T-helper 9 cell (primary cell): ENCODE measurements around the gene SLC18A2.
"Not testable (repeated sequence)": the region's sequence is repeated elsewhere in the genome, so short reads cannot be mapped to it uniquely, and the experiment has no call there.

Experiments
- DNase-seq: peaks from one replicate; pipeline ENCODE4 v3.0.0-alpha.2; 2020
- total RNA-seq, 2 donors: gene quantifications; one replicate each; lab custom pipeline; 2026; lab: John Stamatoyannopoulos, UW

Gene SLC18A2
- total RNA-seq = 0.21 to 0.48 reads per million in 2 donors

DNA sequence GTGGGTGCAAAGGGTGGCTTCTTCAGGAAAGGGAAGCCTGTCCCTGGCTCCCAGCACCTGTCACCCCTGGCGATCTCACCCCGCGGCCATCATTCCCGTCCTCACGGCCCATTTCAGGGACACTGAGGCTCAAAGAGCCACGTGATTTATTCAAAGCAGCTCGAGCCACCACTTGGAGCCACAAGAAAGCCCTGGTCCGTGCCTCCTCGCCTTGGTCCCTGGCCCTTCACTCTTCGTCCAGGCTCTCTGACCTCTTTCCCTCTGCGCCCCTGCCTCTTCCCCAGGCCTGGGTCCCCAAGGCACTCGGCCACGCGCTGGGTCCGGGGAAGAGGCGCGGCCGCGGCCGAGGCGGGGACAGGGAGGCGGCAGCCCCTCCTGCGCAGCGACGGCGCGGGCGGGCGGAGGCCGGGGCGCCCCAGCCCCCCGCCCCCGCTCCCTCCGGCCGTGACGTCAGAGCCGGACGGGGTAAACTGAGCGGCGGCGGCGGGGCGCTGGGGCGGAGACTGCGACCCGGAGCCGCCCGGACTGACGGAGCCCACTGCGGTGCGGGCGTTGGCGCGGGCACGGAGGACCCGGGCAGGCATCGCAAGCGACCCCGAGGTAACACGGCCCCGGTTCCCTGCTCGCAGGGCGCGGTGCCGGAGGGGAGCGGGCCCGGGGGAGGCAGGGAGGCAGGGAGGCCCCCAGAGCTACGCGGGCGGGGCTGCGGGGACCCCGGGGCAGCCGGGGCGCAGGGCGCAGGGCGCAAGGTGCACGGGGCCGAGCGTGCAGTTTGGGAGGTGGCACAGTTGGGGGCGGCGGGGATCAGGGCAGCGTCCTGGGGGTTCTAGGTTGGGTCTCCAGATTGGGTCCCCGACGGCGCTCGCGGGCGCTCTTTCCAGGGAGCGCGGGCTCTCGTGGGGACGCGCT lies at the start of gene SLC18A2:
Gene SLC18A2, plus strand, starts transcription at position 494 of the 909 bp plus-strand sequence. CDS start 580 bp downstream, outside the sequence.
- DNase-seq = no peak

DNA sequence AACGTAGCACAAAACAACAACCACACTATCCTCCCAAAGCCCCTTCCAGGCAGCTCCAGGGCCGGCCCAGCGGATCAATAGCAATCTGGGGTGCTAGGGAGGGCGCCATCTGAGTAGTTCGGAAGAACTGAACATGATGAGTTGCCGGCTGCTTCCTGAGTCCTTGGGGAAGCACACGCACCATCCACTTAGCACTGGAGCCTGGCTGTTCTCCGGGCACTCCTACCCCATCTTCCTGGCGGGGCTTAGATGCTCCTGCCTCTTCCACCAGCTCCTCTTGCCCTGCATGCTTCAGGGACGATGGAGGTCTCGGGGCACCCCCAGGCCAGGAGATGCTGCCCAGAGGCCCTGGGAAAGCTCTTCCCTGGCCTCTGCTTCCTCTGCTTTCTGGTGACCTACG lies 43.7 kb upstream of the SLC18A2 start, which contains the start of gene KCNK18:
Gene KCNK18, plus strand, starts transcription at position 301 of the 400 bp plus-strand sequence. Its CDS starts 0 bp downstream, at position 301.
- no peak for DNase-seq

DNA sequence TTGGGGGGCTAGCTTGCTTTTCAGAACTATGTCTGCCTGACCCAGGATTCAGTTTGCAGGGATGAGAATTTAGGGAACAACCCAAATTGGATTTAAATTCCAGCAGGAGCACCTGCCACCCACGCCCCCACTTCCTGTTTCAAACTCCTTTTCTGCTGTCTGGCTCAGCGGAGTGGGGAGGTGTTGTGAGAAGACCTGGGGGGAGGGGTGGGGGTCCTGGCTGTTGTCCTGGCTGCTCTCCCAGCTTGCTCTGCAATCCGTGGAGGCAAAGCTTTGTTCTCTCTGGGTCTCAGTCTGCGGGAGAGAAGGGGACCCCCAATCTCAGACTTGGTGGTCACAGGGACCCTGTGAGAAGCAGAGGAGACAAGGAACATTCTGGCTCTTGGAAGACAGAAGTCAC lies 42.8 kb upstream of the SLC18A2 start:
- DNase-seq = no peak

DNA sequence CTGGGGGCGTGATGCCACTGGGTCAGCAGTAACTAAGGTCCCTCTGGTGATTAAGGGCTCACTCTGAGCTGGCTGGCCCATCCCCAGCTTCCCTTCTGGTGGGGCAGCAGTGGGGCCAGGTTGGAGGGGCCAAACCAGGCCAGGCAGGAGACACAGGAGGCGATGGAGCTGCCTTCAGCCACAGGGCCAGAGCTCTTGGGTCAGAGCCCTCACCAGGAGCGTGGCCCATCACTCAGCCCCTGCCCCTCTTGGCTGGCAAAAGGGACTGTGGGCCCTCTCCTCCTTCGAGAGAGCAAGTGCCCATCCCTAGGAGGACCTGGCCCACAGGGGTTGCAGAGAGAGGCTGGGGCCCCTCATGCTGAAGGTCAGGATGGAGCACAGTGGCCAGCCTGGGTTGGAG lies 39.1 kb upstream of the SLC18A2 start:
- DNase-seq = no peak

DNA sequence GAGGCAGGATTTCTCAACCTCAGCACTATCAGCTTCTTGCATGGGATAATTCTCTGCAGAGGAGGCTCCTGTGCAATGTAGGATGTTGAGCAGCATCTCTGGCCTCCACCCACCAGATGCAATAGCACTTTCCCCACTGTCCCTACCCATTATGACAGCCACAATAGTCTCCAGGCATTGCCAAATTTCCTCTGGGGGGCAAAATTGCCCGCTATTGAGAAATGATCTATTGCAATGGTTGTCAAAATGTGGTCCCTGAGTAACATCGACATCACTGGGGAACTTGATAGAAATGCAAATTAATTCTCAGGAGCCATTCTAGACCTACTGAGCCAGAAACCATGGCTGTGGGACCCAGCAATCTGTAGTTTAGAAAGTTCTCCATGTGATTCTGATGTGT lies 36.6 kb upstream of the SLC18A2 start:
- DNase-seq = no peak

DNA sequence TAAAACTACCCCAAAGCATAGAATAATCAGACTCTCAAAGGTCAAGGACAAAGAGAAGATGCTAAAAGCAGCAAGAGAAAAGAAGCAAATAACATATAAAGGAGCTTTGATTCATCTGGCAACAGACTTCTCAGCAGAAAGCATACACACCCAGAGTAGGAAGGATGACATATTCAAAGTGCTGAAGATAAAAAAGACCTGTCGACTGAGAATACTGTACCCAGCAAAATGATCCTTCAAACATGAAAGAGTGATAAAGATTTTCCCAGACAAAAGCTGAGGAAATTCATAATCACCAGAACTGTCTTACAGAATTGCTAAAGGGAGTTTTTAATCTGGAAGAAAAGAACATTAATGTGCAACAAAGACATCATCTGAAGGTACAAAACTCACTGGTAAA lies 28.7 kb upstream of the SLC18A2 start:
- DNase-seq = no peak

DNA sequence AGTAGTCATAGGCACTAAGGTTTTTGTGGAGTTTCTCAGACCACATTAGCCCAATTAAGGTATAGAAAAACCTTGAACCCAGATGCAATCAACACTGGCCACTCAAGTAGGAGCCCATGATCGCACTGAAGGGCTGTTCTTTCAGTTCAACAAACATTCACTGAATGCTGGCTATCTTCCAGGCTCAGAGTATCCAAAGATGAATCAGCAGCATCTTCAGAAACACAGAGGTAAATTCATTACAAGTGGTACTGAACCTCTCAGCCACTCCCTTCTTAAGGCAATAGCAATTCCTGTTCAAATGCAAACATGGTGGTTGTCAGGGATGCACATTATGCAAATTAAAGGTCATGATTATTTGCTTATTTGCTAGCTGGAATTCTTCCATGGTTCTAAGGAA lies 26.5 kb upstream of the SLC18A2 start:
- no peak for DNase-seq

DNA sequence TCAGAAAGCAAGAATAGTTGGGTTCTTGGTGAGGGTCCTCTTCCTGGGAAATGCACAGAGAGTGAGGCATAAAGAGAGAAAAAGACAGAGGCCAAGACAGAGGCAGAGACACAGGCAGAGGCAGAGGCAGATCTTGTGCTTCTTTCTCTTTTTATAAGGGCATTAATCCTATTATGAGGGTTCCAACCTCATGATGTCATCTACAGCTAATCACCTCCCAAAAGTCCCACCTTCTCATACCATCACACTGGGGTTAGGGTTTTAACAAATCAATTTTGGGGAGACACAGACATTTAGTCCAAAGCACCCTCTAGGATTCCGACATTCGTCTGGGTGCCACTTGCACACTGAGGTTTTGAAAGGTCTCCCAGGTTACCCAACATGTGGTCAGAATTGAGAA lies 25.8 kb upstream of the SLC18A2 start:
- no peak for DNase-seq

DNA sequence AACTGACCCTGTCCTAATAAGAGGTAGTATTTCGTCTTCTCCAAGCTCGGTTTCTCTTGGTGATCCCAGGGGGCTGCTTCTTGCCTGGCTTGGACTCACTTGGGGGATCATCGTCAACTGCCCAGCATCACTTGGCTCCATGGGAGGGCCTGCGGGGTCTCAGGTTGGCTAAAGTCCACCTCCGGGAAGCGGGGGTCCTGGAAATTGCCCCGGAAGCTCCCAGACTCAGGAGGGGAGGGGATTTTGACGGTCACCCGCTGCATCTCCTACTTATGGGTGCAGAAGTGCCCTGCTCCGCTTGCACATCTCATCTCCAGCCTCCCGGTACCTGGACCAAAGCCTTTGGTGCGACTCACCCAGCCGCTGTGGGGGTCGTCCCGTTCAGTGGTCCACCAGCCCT lies 24.9 kb upstream of the SLC18A2 start:
- DNase-seq = no peak

DNA sequence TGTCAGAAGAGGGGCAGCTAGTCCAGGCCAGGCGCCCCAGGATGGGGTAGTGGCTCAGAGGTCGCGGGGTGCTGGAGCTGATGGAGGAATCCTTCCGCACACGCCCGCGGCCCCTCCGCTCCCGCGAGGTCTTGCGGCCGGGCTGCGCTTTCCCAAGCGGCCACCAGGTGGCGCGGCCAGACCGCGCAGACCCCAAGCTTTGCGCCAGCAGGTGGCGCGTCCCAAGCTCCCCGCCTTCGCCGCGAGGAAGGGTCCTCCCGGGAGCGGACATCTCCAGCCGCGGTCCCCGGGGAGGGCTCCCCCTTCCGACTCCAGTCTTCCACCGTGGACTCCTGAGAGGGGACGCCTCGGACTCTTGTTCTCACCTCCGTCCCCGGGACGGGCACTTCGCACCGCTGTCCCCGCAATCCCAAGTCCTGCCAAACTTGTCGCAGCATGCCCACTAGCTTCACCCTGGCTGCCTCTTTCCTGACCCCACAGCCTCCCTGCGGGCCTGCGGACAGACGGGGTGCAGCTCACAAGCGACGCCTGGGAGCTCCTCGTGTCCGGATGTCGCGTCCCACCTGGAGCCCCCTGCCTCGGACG lies 24.2 kb upstream of the SLC18A2 start:
- peak; percentile 62 for DNase-seq

DNA sequence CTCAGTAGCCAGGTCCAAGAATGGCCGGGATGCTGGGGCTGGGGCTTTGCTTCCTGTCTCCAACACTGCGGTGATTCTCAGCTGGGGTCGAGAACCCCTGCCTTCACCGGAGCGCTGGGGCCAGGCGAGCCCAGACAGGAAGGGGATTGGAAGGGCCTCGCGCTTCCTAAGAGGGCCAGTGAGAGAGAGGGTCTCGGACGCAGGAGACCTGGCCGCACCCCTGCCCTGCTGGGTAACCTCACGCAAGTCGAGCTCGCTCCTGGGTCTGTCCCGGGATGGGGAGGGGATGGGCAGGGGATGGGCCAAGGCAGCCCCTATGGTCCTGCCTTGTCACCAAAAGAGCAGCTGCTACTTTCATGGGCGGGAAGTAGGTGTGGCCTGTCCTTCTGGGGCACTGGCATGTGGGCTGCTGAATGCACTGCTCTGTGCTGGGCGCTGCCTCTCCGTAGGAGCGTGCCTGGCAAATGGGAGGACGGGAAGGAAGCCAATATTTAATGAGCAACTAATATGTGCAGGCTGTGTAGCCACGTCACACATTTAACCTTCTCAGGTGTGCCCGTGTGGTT lies 23.6 kb upstream of the SLC18A2 start:
- no peak for DNase-seq

DNA sequence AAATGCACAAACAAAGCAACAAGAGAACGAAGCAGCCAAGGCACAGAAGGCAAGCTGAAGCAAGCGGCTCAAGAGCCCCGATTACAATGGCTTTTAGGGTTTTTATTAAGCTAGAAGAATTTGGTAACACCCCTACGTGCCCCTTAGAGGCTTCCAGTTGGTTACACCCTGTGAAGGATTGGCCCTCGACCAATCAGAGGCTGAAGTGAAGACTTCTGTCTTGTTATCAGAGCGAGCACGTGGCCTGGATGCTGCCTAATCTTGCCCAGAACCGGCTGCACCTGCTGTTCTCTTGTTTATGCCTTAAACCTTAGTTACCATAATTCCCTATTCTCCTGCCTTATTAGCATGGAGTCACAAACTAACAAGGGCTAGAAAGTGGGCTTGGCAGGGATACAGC lies 22.3 kb upstream of the SLC18A2 start:
- no peak for DNase-seq

DNA sequence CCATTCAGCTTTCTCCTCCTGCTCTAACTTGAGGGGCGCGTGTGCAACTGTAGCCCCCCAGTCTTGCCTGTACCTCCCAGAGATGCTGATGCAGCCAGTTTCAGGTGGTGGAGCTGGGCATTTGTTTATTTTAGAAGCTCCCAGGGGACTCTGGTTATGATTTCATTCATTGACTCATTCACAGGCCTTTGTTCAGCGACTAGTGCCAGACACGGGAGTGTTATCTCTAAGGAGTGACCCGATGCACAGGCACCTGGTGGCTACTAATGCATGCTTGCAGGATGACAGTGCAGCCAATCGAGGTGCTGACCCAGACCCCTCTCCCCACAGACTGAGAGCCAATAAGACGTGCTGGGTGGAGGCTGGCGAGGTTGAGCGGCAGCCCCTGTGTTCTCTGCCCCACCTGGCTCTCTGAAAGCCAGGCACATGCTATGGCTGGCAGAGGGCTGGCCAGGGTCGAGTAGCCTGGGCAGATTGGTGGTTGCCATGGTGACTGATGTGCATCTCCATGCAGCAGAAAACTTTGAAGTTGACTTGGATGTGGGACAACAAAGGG lies 19.7 kb upstream of the SLC18A2 start:
- DNase-seq = no peak

DNA sequence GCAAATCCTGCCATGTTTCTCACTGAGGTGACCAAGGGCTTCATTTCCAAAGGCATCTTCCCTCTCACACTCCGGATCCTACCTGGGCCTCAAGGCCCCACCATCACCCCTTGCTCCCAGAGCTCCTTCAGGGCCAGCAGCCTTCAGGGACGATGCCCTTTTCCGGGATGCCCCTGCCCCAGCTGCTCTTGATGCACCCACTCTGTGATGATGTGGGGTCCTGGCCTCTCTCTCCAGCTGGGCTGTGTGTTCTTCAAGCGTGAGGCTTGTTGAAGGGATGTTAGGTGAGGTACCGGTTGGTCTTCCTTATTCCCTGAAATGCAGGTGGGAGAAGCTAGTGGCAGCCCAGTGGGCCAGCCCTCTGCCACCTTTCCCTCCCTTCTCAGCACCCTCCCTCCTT lies 18.4 kb upstream of the SLC18A2 start:
- no peak for DNase-seq

DNA sequence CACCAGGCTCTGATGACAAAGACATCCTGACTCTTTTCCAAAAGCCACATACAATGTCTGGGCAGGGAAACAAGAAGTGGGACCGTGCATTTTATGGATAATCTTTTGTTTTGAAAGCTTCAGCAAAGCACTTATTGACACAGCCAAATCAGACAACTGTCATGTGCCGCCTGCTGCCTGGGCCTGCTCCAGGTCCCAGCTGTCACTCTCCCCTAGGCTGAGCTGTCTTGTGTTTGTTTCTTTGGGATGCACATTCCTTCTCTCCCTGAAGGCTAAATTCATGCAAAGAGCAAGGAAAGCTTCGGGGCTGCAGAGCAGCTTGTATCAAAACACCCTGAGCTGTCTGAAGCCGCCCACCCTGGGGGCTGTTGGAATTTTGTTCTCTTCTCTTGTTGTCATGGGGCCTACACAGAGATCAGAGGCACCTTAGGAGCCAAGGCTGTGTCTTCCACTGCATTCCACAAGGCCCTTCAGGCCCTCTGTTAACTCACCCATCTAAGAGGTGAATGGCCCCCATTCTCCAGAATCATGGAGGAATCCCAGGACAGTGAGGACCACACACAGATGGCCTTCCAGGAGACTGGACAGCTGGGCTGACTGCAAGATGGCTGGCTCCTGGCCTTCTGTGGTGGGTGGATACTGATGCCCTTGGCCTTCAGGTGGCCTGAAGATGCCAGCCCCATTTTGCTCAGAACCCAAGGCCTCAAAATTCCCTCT lies 17.8 kb upstream of the SLC18A2 start:
- DNase-seq = no peak

DNA sequence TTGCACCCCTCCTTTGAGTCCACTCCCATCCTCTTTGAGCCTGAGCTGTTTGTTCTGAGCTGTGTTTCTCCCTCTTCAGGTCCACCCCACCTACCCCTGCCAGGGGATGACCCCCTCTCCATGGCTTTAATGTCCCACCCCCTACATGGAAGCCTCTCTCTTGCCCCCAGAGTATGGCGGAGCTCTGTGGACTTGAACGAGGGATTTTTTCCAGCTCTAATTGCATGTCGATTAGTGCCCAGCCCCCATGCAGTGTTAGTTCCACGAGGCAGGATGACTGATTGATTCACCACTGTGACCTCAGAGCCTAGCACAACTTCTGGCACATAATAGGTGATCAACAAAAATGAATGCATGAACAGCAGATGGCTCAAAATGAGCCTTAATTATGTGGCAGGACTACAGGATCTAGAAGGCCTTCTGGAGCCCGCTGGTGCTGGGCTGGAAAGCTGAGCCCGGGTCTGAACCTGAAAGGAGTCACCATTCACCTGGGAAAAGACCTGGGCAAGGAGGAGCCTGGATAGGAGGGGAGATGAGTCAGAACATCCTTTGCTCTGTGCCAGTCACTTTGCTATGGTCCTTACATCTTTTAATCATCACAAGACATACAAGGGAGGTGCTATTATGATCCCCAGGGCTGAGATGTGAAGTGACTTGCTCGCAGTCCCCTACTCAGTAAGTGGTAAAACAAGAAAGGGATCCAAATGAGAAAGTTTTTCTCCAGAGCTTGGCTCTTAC lies 17.1 kb upstream of the SLC18A2 start:
- no peak for DNase-seq

DNA sequence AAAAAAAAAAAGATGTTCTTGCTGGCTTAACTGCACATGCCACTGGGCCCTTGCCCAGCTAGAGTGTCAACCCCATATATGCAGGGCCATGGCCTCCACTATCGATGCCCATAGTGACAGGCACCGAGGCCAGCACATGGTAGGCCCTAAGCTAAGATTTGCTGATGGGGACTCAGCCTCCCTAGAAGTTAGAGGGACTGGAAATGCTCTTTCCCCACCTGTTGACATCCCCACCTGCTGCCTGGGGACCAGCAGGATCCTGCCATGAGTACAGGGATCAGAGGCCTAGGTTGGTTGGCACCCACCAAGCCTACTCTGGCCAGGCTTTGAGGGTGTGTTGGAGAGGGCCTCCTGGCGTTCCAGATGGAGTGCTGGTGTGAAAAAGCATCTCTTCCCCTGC lies 16.0 kb upstream of the SLC18A2 start:
- DNase-seq = no peak

DNA sequence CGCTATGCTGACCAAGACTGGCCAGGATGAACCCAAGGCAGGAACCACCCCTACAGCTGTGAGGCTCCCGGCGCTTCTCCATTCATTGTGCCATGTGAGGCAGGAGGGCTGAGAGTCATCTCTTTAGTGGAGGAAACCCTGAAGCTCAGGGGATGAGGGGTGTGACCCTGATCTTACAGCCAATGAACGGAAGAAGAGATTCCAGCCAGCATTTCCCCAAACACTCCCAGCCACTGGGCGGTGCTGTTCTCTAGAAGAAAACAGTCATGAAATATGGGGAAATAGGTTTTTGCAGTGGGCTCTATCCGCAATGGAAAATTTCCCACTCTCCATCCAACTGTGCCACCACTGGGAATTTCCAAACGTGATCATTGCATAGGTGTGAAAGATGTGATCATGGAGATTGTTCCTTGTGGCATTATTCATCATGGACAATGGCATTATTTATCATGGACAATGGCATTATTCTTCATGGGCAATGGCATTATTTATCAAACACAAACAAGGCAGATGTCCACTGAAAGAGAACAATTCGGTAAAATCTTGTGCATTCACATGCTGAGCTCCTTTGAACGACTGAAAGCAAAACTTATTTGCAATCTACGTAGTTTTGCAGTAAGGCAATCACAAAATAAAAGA lies 14.0 kb upstream of the SLC18A2 start:
- no peak for DNase-seq

DNA sequence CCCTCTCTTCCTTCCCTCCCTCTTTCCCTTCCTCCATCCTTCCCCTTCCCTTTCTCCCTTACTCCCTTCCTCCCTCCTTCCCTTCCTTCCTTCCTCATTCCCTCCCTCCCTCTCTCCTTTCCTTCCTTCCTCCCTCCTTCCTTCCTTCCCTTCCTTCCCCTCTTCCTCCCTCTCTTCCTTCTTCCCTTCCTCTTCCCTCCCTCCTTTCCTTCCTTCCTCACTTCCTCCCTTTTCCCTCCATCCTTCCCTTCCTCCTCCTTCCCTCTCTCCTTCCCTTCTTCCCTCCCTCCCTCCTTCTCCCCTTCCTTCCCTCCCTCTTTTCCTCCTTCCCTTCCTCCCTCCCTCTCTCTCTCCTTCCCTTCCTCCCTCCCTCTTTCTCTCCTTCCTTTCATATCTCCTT lies 12.7 kb upstream of the SLC18A2 start:
- DNase-seq = no peak

DNA sequence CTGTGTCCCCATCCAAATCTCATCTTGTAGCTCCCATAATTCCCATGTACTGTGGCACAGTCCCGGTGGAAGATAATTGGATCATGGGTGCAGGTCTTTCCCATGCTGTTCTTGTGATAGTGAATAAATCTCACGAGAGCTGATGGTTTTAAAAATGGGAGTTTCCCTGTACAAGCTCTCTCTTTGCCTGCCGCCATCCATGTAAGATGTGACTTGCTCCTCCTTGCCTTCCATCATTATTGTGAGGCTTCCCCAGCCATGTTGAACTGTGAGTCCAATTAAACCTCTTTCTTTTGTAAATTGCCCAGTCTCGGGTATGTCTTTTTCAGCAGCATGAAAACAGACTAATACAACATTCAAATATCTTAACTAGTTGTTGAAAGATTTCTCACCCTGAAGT lies 10.8 kb upstream of the SLC18A2 start:
- not testable (repeated sequence) for DNase-seq

DNA sequence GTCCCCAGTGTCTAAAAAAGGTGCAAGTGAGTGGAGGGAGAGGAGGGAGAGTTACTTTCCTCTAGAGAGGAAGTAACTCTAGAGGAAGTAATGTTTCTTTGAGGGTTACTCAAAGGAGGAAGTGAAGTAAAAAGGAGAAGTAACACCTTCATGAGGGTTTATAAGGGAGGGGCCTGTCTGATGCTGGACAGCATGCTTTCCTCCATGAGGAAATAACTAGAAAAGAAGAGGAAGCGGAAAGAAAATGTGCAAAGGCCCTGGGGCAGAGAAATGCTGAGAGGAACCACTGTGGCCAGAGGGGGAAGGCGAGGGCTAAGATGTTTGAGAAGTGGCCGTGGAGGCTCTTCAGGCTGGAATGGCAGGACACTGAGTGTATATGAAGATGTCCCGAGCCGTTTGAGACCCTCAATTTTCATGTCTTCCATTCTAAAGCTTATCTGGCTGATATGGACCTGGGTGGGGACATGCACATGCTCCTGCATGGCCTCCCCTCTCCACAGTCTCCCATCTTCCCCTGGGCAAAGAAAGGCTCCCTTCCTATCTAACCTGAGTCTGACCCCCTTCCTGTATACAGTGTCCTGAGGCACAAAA lies 3.4 kb upstream of the SLC18A2 start:
- DNase-seq = no peak
